ENCODE measurements around the gene RMND5B. TPM values are rescaled to one million over a fixed set of nuclear protein-coding genes. Genes with fewer than 3 reads are reported as not detected.

RMND5B gene
- total RNA-seq, 1 experiment from 2014 or later, result 24.1 TPM

DNA sequence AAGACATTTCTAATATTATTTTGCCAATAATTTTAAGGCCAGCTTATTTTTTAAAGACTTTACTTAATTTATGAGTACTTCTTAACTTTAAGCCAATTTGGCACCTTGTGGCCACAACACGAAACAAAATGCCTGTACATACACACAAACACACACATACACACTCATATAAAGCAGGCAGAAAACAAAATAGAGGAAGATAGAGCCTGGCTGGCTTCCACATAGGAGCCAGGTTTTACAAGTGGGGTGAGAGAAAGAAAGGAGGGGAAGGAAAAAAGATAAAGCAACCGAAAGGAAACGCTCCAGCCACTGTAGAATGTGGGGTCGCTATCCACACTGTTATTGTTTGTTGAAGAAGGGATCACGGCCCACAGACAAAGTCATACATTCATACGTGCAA is 46.0 kb downstream of the RMND5B start:
- Histone ChIP-seq H3K9me3 (ENCODE audit: control insufficient read depth in 1 of 2, insufficient read depth in 1 of 2, low read depth in 1 of 2, low read length in 2 of 2) (no peaks in the 10 kb centered on the region), H3K27me3 (ENCODE audit: insufficient read depth, low read length) (no peaks in the 10 kb centered on the region), H3K4me1 (ENCODE audit: control insufficient read depth in 1 of 2, insufficient read depth in 2 of 2, low read length in 2 of 2) (no peaks in the 10 kb centered on the region), H3K27ac (ENCODE audit: low read depth, low read length) (no peak overlapping the region), H3K79me2 (ENCODE audit: insufficient read depth, low read length) (no peaks in the 10 kb centered on the region), H4K20me1 (ENCODE audit: insufficient read depth) (no peaks in the 10 kb centered on the region), H2AFZ (ENCODE audit: low read depth, low read length, poor library complexity, severe bottlenecking) (no peak overlapping the region), H3K36me3 (ENCODE audit: control insufficient read depth in 1 of 2, insufficient read depth in 2 of 2, low read length in 2 of 2) (no peaks in the 10 kb centered on the region), H3K4me3 (replicated peaks in 1 of 2; ENCODE audit: low read depth in 1 of 2, low read length in 2 of 2) (no peak overlapping the region), H3K9ac (ENCODE audit: low read length) (no peak overlapping the region), H3K4me2 (ENCODE audit: low read length) (no peak overlapping the region), H3K9me2 (ENCODE audit: insufficient read depth) (no peaks in the 10 kb centered on the region)
- no TSS peak for BruUV-seq (replicated peaks)
- RAD21 ChIA-PET (ENCODE audit: low non-redundant PET in 1 of 2, low total read pairs in 2 of 2, uncharacterized antibody in 2 of 2, unreplicated experiment in 2 of 2), result no interaction called here
- ATAC-seq (no peak), DNase-seq (ENCODE audit: low read depth, low spot score) (no peak)
- POLR2A ChIA-PET, result no interaction called here
- CTCF ChIA-PET, result no interaction called here
- intact Hi-C loops (cut with micrococcal nuclease), result no loop called here
- TF ChIP-seq JUND (IDR thresholded peaks at IDR 0.05) (no peak), EZH2phosphoT487 (IDR thresholded peaks at IDR 0.05; ENCODE audit: borderline replicate concordance) (no peak), EGR1 (IDR thresholded peaks at IDR 0.05; ENCODE audit: low read depth) (no peak), SP1 (IDR thresholded peaks at IDR 0.05; ENCODE audit: low read depth) (no peak)
- TF ChIP-seq, protein P1, sequence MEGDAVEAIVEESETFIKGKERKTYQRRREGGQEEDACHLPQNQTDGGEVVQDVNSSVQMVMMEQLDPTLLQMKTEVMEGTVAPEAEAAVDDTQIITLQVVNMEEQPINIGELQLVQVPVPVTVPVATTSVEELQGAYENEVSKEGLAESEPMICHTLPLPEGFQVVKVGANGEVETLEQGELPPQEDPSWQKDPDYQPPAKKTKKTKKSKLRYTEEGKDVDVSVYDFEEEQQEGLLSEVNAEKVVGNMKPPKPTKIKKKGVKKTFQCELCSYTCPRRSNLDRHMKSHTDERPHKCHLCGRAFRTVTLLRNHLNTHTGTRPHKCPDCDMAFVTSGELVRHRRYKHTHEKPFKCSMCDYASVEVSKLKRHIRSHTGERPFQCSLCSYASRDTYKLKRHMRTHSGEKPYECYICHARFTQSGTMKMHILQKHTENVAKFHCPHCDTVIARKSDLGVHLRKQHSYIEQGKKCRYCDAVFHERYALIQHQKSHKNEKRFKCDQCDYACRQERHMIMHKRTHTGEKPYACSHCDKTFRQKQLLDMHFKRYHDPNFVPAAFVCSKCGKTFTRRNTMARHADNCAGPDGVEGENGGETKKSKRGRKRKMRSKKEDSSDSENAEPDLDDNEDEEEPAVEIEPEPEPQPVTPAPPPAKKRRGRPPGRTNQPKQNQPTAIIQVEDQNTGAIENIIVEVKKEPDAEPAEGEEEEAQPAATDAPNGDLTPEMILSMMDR (IDR thresholded peaks at IDR 0.05 in 2 of 3, conservative IDR thresholded peaks at IDR 0.05 in 1 of 3; ENCODE audit: borderline replicate concordance in 1 of 3, insufficient read depth in 1 of 3, low read depth in 2 of 3, low read length in 2 of 3), result no peak

DNA sequence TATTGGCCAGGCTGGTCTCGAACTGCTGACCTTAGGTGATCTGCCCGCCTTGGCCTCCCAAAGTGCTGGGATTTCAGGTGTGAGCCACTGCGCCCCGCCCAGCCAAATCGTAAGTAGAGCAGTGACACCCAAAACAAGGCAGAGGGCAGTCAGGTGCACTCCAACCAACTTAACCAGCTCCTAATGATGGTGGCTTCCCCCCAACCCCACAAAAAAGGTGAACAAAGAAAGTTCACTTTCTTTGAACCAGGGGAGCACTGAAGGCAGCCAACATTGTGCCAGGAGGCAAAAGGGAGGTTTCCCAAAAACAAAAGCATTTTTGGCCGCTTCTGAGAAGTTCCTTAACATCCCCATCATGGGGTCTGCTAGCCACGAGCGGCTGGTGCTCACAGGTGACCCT is 46.8 kb downstream of the RMND5B start:
- H3K4me1 ChIP-seq (ENCODE audit: control insufficient read depth in 1 of 2, insufficient read depth in 2 of 2, low read length in 2 of 2), result no peaks in the 10 kb centered on the region
- ChIA-PET CTCF (no interaction called here), POLR2A (no interaction called here), RAD21 (ENCODE audit: low non-redundant PET in 1 of 2, low total read pairs in 2 of 2, uncharacterized antibody in 2 of 2, unreplicated experiment in 2 of 2) (no interaction called here)
- H2AFZ ChIP-seq (ENCODE audit: low read depth, low read length, poor library complexity, severe bottlenecking), result no peak overlapping the region
- H3K4me3 ChIP-seq (replicated peaks in 1 of 2; ENCODE audit: low read depth in 1 of 2, low read length in 2 of 2), result no peak overlapping the region
- H3K79me2 ChIP-seq (ENCODE audit: insufficient read depth, low read length), result no peaks in the 10 kb centered on the region
- intact Hi-C loops (cut with micrococcal nuclease), result no loop called here
- TF ChIP-seq POLR2A (IDR thresholded peaks at IDR 0.05; ENCODE audit: borderline replicate concordance, extremely low read depth, insufficient read depth, insufficient read length) (no peak), JUND (IDR thresholded peaks at IDR 0.05) (no peak), CBX3 (IDR thresholded peaks at IDR 0.05; ENCODE audit: low read depth) (no peak), ZNF274 (IDR thresholded peaks at IDR 0.05; ENCODE audit: low read depth, low read length) (no peak), FOSL1 (IDR thresholded peaks at IDR 0.05; ENCODE audit: low read depth) (no peak), RAD21 (IDR thresholded peaks at IDR 0.05; ENCODE audit: low read depth) (no peak), ELF1 (IDR thresholded peaks at IDR 0.05; ENCODE audit: borderline replicate concordance, low read depth) (no peak), CEBPB (IDR thresholded peaks at IDR 0.05; ENCODE audit: low read depth) (no peak), SRF (IDR thresholded peaks at IDR 0.05; ENCODE audit: low read depth) (no peak), EZH2 (IDR thresholded peaks at IDR 0.05) (no peak)
- TF ChIP-seq, protein P2, sequence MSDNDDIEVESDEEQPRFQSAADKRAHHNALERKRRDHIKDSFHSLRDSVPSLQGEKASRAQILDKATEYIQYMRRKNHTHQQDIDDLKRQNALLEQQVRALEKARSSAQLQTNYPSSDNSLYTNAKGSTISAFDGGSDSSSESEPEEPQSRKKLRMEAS (IDR thresholded peaks at IDR 0.05), result no peak
- TF ChIP-seq, protein P3, sequence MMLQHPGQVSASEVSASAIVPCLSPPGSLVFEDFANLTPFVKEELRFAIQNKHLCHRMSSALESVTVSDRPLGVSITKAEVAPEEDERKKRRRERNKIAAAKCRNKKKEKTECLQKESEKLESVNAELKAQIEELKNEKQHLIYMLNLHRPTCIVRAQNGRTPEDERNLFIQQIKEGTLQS (IDR thresholded peaks at IDR 0.05), result no peak
- TF ChIP-seq, protein P1 (IDR thresholded peaks at IDR 0.05 in 2 of 3, conservative IDR thresholded peaks at IDR 0.05 in 1 of 3; ENCODE audit: borderline replicate concordance in 1 of 3, insufficient read depth in 1 of 3, low read depth in 2 of 3, low read length in 2 of 3), result no peak
- DNase-seq (ENCODE audit: low read depth, low spot score), result no peak
- no peaks in the 10 kb centered on the region for H4K20me1 ChIP-seq (ENCODE audit: insufficient read depth)
- no peaks in the 10 kb centered on the region for H3K9me2 ChIP-seq (ENCODE audit: insufficient read depth)
- H3K27ac ChIP-seq (ENCODE audit: low read depth, low read length), result no peak overlapping the region
- no peaks in the 10 kb centered on the region for H3K27me3 ChIP-seq (ENCODE audit: insufficient read depth, low read length)
- ATAC-seq, result peak; percentile 69
- H3K4me2 ChIP-seq (ENCODE audit: low read length), result no peak overlapping the region
- no peak overlapping the region for H3K9ac ChIP-seq (ENCODE audit: low read length)
- H3K36me3 ChIP-seq (ENCODE audit: control insufficient read depth in 1 of 2, insufficient read depth in 2 of 2, low read length in 2 of 2), result no peaks in the 10 kb centered on the region
- BruUV-seq (replicated peaks), result no TSS peak
- no peaks in the 10 kb centered on the region for H3K9me3 ChIP-seq (ENCODE audit: control insufficient read depth in 1 of 2, insufficient read depth in 1 of 2, low read depth in 1 of 2, low read length in 2 of 2)

Measured in HCT116 (cell line).